Natural killer cell (primary cell): ENCODE data around the gene CYP2C18. TPM values are rescaled to one million over a fixed set of nuclear protein-coding genes. Genes with fewer than 3 reads are reported as not detected.

Experiments used
- ATAC-seq, 3 donors: fragments of 150-1000 bp in 2 of 3; fragments of 200-7000 bp in 1 of 3; cut with Tn5 transposase; 1 replicate in 1 of 3; 2 replicates in 2 of 3; pipeline ENCODE4 v1.10.0; 2021; ENCODE audit warnings: mild to moderate bottlenecking in 2 of 3, moderate library complexity in 2 of 3
- DNase-seq, 2 donors: peaks; one replicate each; pipeline versions ENCODE4 v3.0.0 to v3.0.0-alpha.2; 2013 to 2021; ENCODE audit warnings: mixed read lengths in 1 of 2
- H3K27ac ChIP-seq: one replicate; pipeline ENCODE4 v1.5.1; 2013; ENCODE audit warnings: mild to moderate bottlenecking, low read length
- H3K27me3 ChIP-seq: one replicate; pipeline ENCODE4 v1.6.1; 2013; ENCODE audit warnings: low read length; ENCODE audit not compliant: control insufficient read depth, insufficient read depth
- H3K36me3 ChIP-seq: one replicate; pipeline ENCODE4 v1.6.1; 2013; ENCODE audit warnings: low read length; ENCODE audit not compliant: control insufficient read depth, insufficient read depth
- H3K4me1 ChIP-seq: one replicate; pipeline ENCODE4 v1.6.1; 2013; ENCODE audit warnings: low read length; ENCODE audit not compliant: control insufficient read depth, insufficient read depth
- H3K4me3 ChIP-seq: one replicate; pipeline ENCODE4 v1.5.1; 2013; ENCODE audit warnings: low read length
- H3K9me3 ChIP-seq: one replicate; pipeline ENCODE4 v1.6.1; 2013; ENCODE audit warnings: low read length; ENCODE audit not compliant: control insufficient read depth, insufficient read depth
- H3K27ac Mint-ChIP-seq, 2 donors: one replicate each; pipeline ENCODE4 v1.8.0; 2022; ENCODE audit warnings: mild to moderate bottlenecking in 2 of 2, mixed read lengths in 2 of 2, moderate library complexity in 1 of 2
- H3K27me3 Mint-ChIP-seq, 2 donors: one replicate each; pipeline ENCODE4 v1.8.0; 2022; ENCODE audit warnings: low read depth in 2 of 2, mixed read lengths in 2 of 2
- H3K36me3 Mint-ChIP-seq: one replicate; pipeline ENCODE4 v1.8.0; 2022; ENCODE audit warnings: mixed read lengths
- H3K4me1 Mint-ChIP-seq, 2 donors: one replicate each; pipeline ENCODE4 v1.8.0; 2022; ENCODE audit warnings: mixed read lengths in 2 of 2
- H3K4me3 Mint-ChIP-seq: one replicate; pipeline ENCODE4 v1.8.0; 2022; ENCODE audit warnings: mild to moderate bottlenecking, moderate library complexity, mixed read lengths
- H3K9me3 Mint-ChIP-seq, 2 donors: one replicate each; pipeline ENCODE4 v1.8.0; 2022; ENCODE audit warnings: mixed read lengths in 2 of 2
- CTCF ChIP-seq: fragments of 200-600 bp; IDR thresholded peaks from one replicate; pipeline ENCODE4 v1.8.0; 2022; ENCODE audit warnings: antibody characterized with exemption
- WGBS: methylation state at CpG from one replicate; pipeline ENCODE4 v1.1.7; 2013; ENCODE audit warnings: missing lambda C conversion rate; ENCODE audit not compliant: insufficient coverage; 5-methylcytosine and 5-hydroxymethylcytosine counted together
- intact Hi-C: fragments of 100-400 bp; cut with micrococcal nuclease; formaldehyde crosslinking; loops from one replicate; pipeline ENCODE4 v1.14.2; 2022
- total RNA-seq, 4 donors: library from RNA; stranded (reverse); fragments of 120-200 nt in 1 of 4; gene quantifications; one replicate each; pipeline versions ENCODE4 v1.2.3 to v1.2.4, GENCODE V29; 2013 to 2022

CYP2C18 gene
- total RNA-seq, 3 donors from 2014 or later (not counting 1 experiment from before 2014, with no cell fraction given): not detected

- Histone ChIP-seq H3K36me3 (no peaks in the 10 kb centered on the region), H3K27me3 (no peaks in the 10 kb centered on the region), H3K9me3 (no peaks in the 10 kb centered on the region), H3K4me1 (no peaks in the 10 kb centered on the region), H3K27ac (no peak overlapping the region), H3K4me3 (no peak overlapping the region)
- ATAC-seq (no peak), DNase-seq (no peak)
- 77% methylated on average over 3 of the region's 3 CpGs for WGBS
- Mint-ChIP-seq H3K27me3 (no peaks in the 10 kb centered on the region), H3K4me3 (no peak overlapping the region), H3K27ac (no peak overlapping the region), H3K36me3 (no peaks in the 10 kb centered on the region), H3K9me3 (peaks cover 4 to 9% of the 10 kb centered on the region in 2 donors), H3K4me1 (no peaks in the 10 kb centered on the region)
- intact Hi-C loops: no loop called here
- TF ChIP-seq CTCF: no peak
These were observed 51.7 kb downstream of the CYP2C18 start for GRCh38 chr10:94735197-94735596.

- Histone ChIP-seq H3K27ac (no peak overlapping the region), H3K4me3 (no peak overlapping the region), H3K9me3 (no peaks in the 10 kb centered on the region), H3K4me1 (no peaks in the 10 kb centered on the region), H3K36me3 (no peaks in the 10 kb centered on the region), H3K27me3 (no peaks in the 10 kb centered on the region)
- intact Hi-C loops: no loop called here
- no peaks in the 10 kb centered on the region for H3K36me3 Mint-ChIP-seq
- H3K9me3 Mint-ChIP-seq: peaks cover 12 to 20% of the 10 kb centered on the region in 2 donors
- WGBS: 76% methylated on average over 2 of the region's 2 CpGs
- H3K4me3 Mint-ChIP-seq: no peak overlapping the region
- DNase-seq (no peak), ATAC-seq (no peak)
- no peaks in the 10 kb centered on the region for H3K4me1 Mint-ChIP-seq
- H3K27ac Mint-ChIP-seq: no peak overlapping the region
- no peaks in the 10 kb centered on the region for H3K27me3 Mint-ChIP-seq
- TF ChIP-seq CTCF: no peak
These were observed 55.1 kb downstream of the CYP2C18 start for GRCh38 chr10:94738588-94738987.

GRCh38 chr10:94747137-94747536 lies 63.6 kb downstream of the CYP2C18 start:
- H3K9me3 Mint-ChIP-seq: peaks cover 17 to 25% of the 10 kb centered on the region in 2 donors
- H3K36me3 Mint-ChIP-seq: peaks cover 6% of the 10 kb centered on the region
- H3K4me3 Mint-ChIP-seq: no peak overlapping the region
- Histone ChIP-seq H3K27me3 (no peaks in the 10 kb centered on the region), H3K9me3 (peaks cover 10% of the 10 kb centered on the region), H3K36me3 (no peaks in the 10 kb centered on the region), H3K4me3 (no peak overlapping the region), H3K27ac (no peak overlapping the region), H3K4me1 (no peaks in the 10 kb centered on the region)
- intact Hi-C loops: no loop called here
- H3K4me1 Mint-ChIP-seq: no peaks in the 10 kb centered on the region
- no peak for TF ChIP-seq CTCF
- WGBS: 83% methylated on average over 1 of the region's 2 CpGs
- DNase-seq (no peak), ATAC-seq (no peak)
- H3K27ac Mint-ChIP-seq: no peak overlapping the region
- no peaks in the 10 kb centered on the region for H3K27me3 Mint-ChIP-seq

GRCh38 chr10:94747838-94748237 lies 64.3 kb downstream of the CYP2C18 start:
- 93% methylated on average over 4 of the region's 4 CpGs for WGBS
- peaks cover 14 to 23% of the 10 kb centered on the region in 2 donors for H3K9me3 Mint-ChIP-seq

More at GRCh38 chr10:94747838-94748237, 64.3 kb downstream of the CYP2C18 start:
- Histone ChIP-seq H3K4me1 (no peaks in the 10 kb centered on the region), H3K4me3 (no peak overlapping the region), H3K9me3 (peaks cover 10% of the 10 kb centered on the region), H3K27ac (no peak overlapping the region), H3K36me3 (no peaks in the 10 kb centered on the region), H3K27me3 (no peaks in the 10 kb centered on the region)
- no peak for TF ChIP-seq CTCF
- no peaks in the 10 kb centered on the region for H3K4me1 Mint-ChIP-seq
- ATAC-seq (no peak), DNase-seq (no peak)
- no peak overlapping the region for H3K4me3 Mint-ChIP-seq
- peaks cover 6% of the 10 kb centered on the region for H3K36me3 Mint-ChIP-seq
- no peak overlapping the region for H3K27ac Mint-ChIP-seq
- no peaks in the 10 kb centered on the region for H3K27me3 Mint-ChIP-seq
- intact Hi-C loops: no loop called here
